Hindlimb muscle (tissue), 1 donor: Measurements from ENCODE around the gene HRH4. TPM values are rescaled to one million over a fixed set of nuclear protein-coding genes. Genes with fewer than 3 reads are reported as not detected.

Experiments used
- DNase-seq: peaks from one replicate; pipeline ENCODE4 v3.0.0-alpha.2; 2013
- polyA plus RNA-seq: library from polyadenylated mRNA; unstranded; fragments of 120-200 nt; gene quantifications from one replicate; pipeline ENCODE4 v1.2.1, GENCODE V29; 2013; ENCODE audit not compliant: insufficient read length

The HRH4 gene
- polyA plus RNA-seq, 1 donor, result 0.06 TPM

DNA sequence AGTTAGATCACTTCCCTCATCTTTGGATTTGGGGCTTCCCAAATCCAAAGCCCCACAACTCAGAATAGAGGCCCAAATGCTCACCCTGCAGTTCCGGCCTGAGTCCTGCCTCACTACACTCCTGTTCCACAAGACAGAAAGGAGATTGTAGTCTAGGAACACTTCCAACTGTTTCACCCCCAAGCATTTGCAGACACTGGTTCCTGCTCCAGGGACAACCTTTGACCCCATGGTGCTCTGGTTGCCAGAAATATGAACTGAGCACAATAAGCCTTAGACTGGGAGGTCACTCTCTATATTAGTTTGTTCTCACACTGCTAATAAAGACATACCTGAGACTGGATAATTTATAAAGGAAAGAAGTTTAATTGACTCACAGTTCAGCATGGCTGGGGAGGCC is 49.0 kb downstream of the HRH4 start:
- DNase-seq, result no peak

DNA sequence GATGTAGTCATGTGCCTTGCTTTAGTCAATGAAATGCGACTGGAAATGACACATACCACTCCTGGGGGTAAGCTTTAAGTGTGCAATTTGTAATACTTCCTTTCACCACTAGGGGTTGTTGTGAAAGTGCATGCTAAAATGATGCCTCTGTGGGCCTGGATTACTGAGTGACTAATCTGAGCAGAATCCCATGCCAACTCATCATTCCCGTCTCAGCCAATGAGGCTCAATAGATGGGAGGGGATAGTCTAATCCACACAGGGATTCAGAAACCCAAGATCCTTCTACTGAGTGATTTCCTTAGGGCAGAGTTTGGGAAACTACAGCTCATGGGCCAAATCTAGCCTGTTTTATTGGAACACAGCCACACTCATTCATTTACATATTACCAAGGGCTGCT is 54.0 kb downstream of the HRH4 start:
- no peak for DNase-seq

- no peak for DNase-seq
These were observed 55.3 kb downstream of the HRH4 start for GRCh38 chr18:24515721-24516120.

DNA sequence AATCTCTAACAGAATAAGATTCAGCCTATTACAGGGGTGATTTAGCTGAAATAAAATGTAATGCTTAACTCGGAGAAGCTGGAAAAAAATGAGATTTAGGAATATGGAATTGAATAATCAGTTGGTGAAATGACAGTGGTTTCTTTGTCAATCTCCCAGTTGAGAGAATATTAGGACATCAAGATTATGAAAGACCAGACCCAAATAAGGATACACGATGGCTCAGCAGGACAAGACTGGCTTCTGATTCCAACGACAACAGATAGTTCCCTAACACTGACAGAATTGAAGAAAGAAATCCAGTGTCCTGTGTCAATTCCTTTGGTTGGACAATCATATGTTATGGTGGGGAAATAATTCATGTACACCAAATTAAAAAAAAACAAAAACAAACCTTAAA is 55.8 kb downstream of the HRH4 start:
- no peak for DNase-seq

- DNase-seq, result no peak
These were observed 57.1 kb downstream of the HRH4 start for GRCh38 chr18:24517554-24517953.

GRCh38 chr18:24518596-24518995 is 58.2 kb downstream of the HRH4 start:
- DNase-seq, result no peak

Other genes starting within 250 kb of the HRH4 start
- 53.9 TPM for gene OSBPL1A, start 62.8 kb upstream of the HRH4 start, polyA plus RNA-seq
- 36.6 TPM for gene IMPACT, start 34.0 kb upstream of the HRH4 start, polyA plus RNA-seq